H9 (cell line): Measurements from ENCODE around the gene TMC1. TPM values are rescaled to one million over a fixed set of nuclear protein-coding genes. Genes with fewer than 3 reads are reported as not detected.

ENCODE experiments used
- DNase-seq: peaks from one replicate; pipeline ENCODE4 v3.0.0-alpha.2; 2017
- H2AFZ ChIP-seq: one replicate; pipeline ENCODE4 v1.6.1; 2013; ENCODE audit warnings: mild to moderate bottlenecking, low read length, control low read depth, moderate library complexity
- H2AK5ac ChIP-seq: 2 replicates; pipeline ENCODE4 v1.6.1; 2013; ENCODE audit warnings: low read length, control low read depth, mixed read lengths; ENCODE audit not compliant: insufficient read length
- H2BK120ac ChIP-seq: one replicate; pipeline ENCODE4 v1.6.1; 2013; ENCODE audit warnings: low read depth, mild to moderate bottlenecking, low read length, control low read depth, inconsistent platforms; ENCODE audit not compliant: poor library complexity, severe bottlenecking
- H2BK12ac ChIP-seq: 2 replicates; pipeline ENCODE4 v1.6.1; 2013; ENCODE audit warnings: low read length, control low read depth, mixed read lengths, low read depth; ENCODE audit not compliant: insufficient read length
- H2BK15ac ChIP-seq: 2 replicates; pipeline ENCODE4 v1.6.1; 2013; ENCODE audit warnings: low read depth, low read length, control low read depth
- H2BK20ac ChIP-seq: one replicate; pipeline ENCODE4 v1.6.1; 2013; ENCODE audit warnings: low read depth, mild to moderate bottlenecking, low read length, control low read depth, inconsistent platforms; ENCODE audit not compliant: poor library complexity, severe bottlenecking
- H2BK5ac ChIP-seq: 2 replicates; pipeline ENCODE4 v1.6.1; 2013; ENCODE audit warnings: low read length, control low read depth, mixed read lengths; ENCODE audit not compliant: insufficient read length
- H3K14ac ChIP-seq: 2 replicates; pipeline ENCODE4 v1.6.1; 2013; ENCODE audit warnings: low read length, control low read depth; ENCODE audit not compliant: insufficient read depth
- H3K18ac ChIP-seq: 2 replicates; pipeline ENCODE4 v1.6.1; 2013; ENCODE audit warnings: low read depth, mild to moderate bottlenecking, mixed read lengths, low read length, control low read depth; ENCODE audit not compliant: insufficient read length
- H3K23ac ChIP-seq: 2 replicates; pipeline ENCODE4 v1.6.1; 2013; ENCODE audit warnings: low read length, control low read depth, mixed read lengths, low read depth; ENCODE audit not compliant: insufficient read length
- H3K23me2 ChIP-seq: 2 replicates; pipeline ENCODE4 v1.6.1; 2013; ENCODE audit warnings: low read depth, mild to moderate bottlenecking, mixed read lengths, low read length, control low read depth; ENCODE audit not compliant: insufficient read length, poor library complexity, severe bottlenecking
- H3K27ac ChIP-seq: 2 replicates; pipeline ENCODE4 v1.5.1; 2013; ENCODE audit warnings: low read length, control low read depth, mixed read lengths, low read depth; ENCODE audit not compliant: insufficient read length
- H3K27me3 ChIP-seq: 2 replicates; pipeline ENCODE4 v1.6.1; 2013; ENCODE audit warnings: low read length, control low read depth, inconsistent platforms; ENCODE audit not compliant: insufficient read depth
- H3K4ac ChIP-seq: 2 replicates; pipeline ENCODE4 v1.6.1; 2013; ENCODE audit warnings: low read depth, mild to moderate bottlenecking, control low read depth, inconsistent platforms, low read length, moderate library complexity
- H3K4me1 ChIP-seq: 2 replicates; pipeline ENCODE4 v1.6.1; 2013; ENCODE audit warnings: low read length, control low read depth, inconsistent platforms; ENCODE audit not compliant: insufficient read depth
- H3K4me2 ChIP-seq: 2 replicates; pipeline ENCODE4 v1.6.1; 2013; ENCODE audit warnings: low read length, control low read depth, mixed read lengths; ENCODE audit not compliant: insufficient read length, insufficient read depth
- H3K56ac ChIP-seq: 2 replicates; pipeline ENCODE4 v1.6.1; 2013; ENCODE audit warnings: low read depth, mild to moderate bottlenecking, mixed read lengths, low read length, control low read depth; ENCODE audit not compliant: insufficient read length
- H3K79me1 ChIP-seq: 2 replicates; pipeline ENCODE4 v1.6.1; 2013; ENCODE audit warnings: low read depth, mild to moderate bottlenecking, moderate library complexity, low read length, control low read depth, inconsistent platforms; ENCODE audit not compliant: insufficient read depth, poor library complexity, severe bottlenecking
- H3K79me2 ChIP-seq: 2 replicates; pipeline ENCODE4 v1.6.1; 2013; ENCODE audit warnings: low read length, control low read depth, inconsistent platforms; ENCODE audit not compliant: insufficient read depth
- H3K9ac ChIP-seq: 2 replicates; pipeline ENCODE4 v1.6.1; 2013; ENCODE audit warnings: low read length, control low read depth, mixed read lengths; ENCODE audit not compliant: insufficient read length; ENCODE audit errors: extremely low read depth
- H3K9me3 ChIP-seq: one replicate; pipeline ENCODE4 v1.6.1; 2013; ENCODE audit warnings: low read depth, low read length, inconsistent platforms; ENCODE audit not compliant: control insufficient read depth
- H3T11ph ChIP-seq: one replicate; pipeline ENCODE4 v1.6.1; 2013; ENCODE audit warnings: mild to moderate bottlenecking, low read length, control low read depth, inconsistent platforms
- H4K20me1 ChIP-seq: one replicate; pipeline ENCODE4 v1.6.1; 2013; ENCODE audit not compliant: control insufficient read depth, insufficient read length, insufficient read depth
- H4K5ac ChIP-seq: 2 replicates; pipeline ENCODE4 v1.6.1; 2013; ENCODE audit warnings: low read depth, mild to moderate bottlenecking, mixed read lengths, low read length, control low read depth; ENCODE audit not compliant: insufficient read length
- H4K8ac ChIP-seq: replicated peaks from 2 replicates; pipeline ENCODE4 v1.6.1; 2013; ENCODE audit warnings: low read length, control low read depth, mixed read lengths, low read depth; ENCODE audit not compliant: insufficient read length
- H4K91ac ChIP-seq: 2 replicates; pipeline ENCODE4 v1.6.1; 2013; ENCODE audit warnings: low read depth, mild to moderate bottlenecking, moderate library complexity, mixed read lengths, low read length, control low read depth; ENCODE audit not compliant: insufficient read length
- H3K27ac Mint-ChIP-seq, 3 experiments: 2 replicates in 2 of 3; 3 replicates in 1 of 3; pipeline ENCODE4 v1.8.0; 2020 to 2021; ENCODE audit warnings: mixed read lengths in 3 of 3, mild to moderate bottlenecking in 1 of 3, moderate library complexity in 1 of 3
- H3K27me3 Mint-ChIP-seq: 2 replicates; pipeline ENCODE4 v1.8.0; 2021; ENCODE audit warnings: low read depth, mild to moderate bottlenecking, moderate library complexity, mixed read lengths
- H3K36me3 Mint-ChIP-seq, 3 experiments: 2 replicates in 2 of 3; 3 replicates in 1 of 3; pipeline ENCODE4 v1.8.0; 2020 to 2021; ENCODE audit warnings: low read depth in 3 of 3, mixed read lengths in 3 of 3; ENCODE audit not compliant: insufficient read depth in 1 of 3
- H3K4me1 Mint-ChIP-seq, 2 experiments: 2 replicates each; pipeline ENCODE4 v1.8.0; 2020; ENCODE audit warnings: mixed read lengths in 2 of 2
- H3K4me3 Mint-ChIP-seq, 2 experiments: 2 replicates in 1 of 2; 3 replicates in 1 of 2; pipeline ENCODE4 v1.8.0; 2020 to 2021; ENCODE audit warnings: mild to moderate bottlenecking in 2 of 2, mixed read lengths in 2 of 2, moderate library complexity in 1 of 2
- H3K9me3 Mint-ChIP-seq, 2 experiments: 2 replicates in 1 of 2; 3 replicates in 1 of 2; pipeline ENCODE4 v1.8.0; 2020; ENCODE audit warnings: mild to moderate bottlenecking in 2 of 2, mixed read lengths in 2 of 2, moderate library complexity in 1 of 2
- CTCF ChIP-seq: fragments of 200-600 bp; sonication (generic); conservative IDR thresholded peaks from 3 replicates; pipeline ENCODE4 v1.8.0; 2021; ENCODE audit warnings: antibody characterized with exemption, mild to moderate bottlenecking
- WGBS: extraction: QIAGEN DNeasy Blood & Tissue Kit; methylation state at CpG from one replicate; pipeline ENCODE4 v1.1.7; 2013; ENCODE audit warnings: missing lambda C conversion rate, low lambda C conversion rate, mixed read lengths; ENCODE audit not compliant: insufficient read length; ENCODE audit errors: extremely low coverage; 5-methylcytosine and 5-hydroxymethylcytosine counted together
- total RNA-seq: library from RNA; stranded (reverse); gene quantifications from 2 replicates; pipeline ENCODE4 v1.2.1, GENCODE V29; 2021

TMC1 gene
- total RNA-seq, 1 experiment from 2014 or later, result 2.4 TPM

- Histone ChIP-seq H3K4ac (no peak overlapping the region), H3T11ph (no peak overlapping the region), H4K5ac (no peak overlapping the region), H3K9ac (no peak overlapping the region), H2BK120ac (no peak overlapping the region), H3K23ac (no peak overlapping the region), H2AFZ (no peak overlapping the region), H3K4me1 (no peaks in the 10 kb centered on the region), H4K91ac (no peak overlapping the region), H3K18ac (no peak overlapping the region), H3K27ac (no peak overlapping the region), H3K4me2 (no peak overlapping the region), H3K79me1 (no peaks in the 10 kb centered on the region), H4K8ac (no peak overlapping the region), H3K79me2 (no peaks in the 10 kb centered on the region), H3K23me2 (no peaks in the 10 kb centered on the region), H3K9me3 (no peaks in the 10 kb centered on the region), H2AK5ac (no peak overlapping the region), H2BK20ac (no peak overlapping the region), H2BK15ac (no peak overlapping the region), H4K20me1 (no peaks in the 10 kb centered on the region), H3K27me3 (no peaks in the 10 kb centered on the region), H3K14ac (no peak overlapping the region), H3K56ac (no peak overlapping the region), H2BK5ac (no peak overlapping the region), H2BK12ac (no peak overlapping the region)
- no peak for DNase-seq
- Mint-ChIP-seq H3K27me3 (no peaks in the 10 kb centered on the region), H3K9me3 (peaks cover 2 to 4% of the 10 kb centered on the region in 2 experiments; a peak in 1 of 5 replicates), H3K4me1 (peaks cover 3 to 4% of the 10 kb centered on the region in 2 experiments), H3K36me3 (peaks cover 0 to 13% (median 0%) of the 10 kb centered on the region in 3 experiments; a peak in 4 of 7 replicates), H3K4me3 (no peak overlapping the region), H3K27ac (no peak overlapping the region)
- TF ChIP-seq CTCF, result no peak
- no CpG with 5 or more reads among the region's 1 CpG for WGBS
These were observed 183.4 kb downstream of the TMC1 start for GRCh38 chr9:72704688-72705375.
